Lung (tissue), 12 donors: ENCODE measurements around the gene FCRL6. TPM values are rescaled to one million over a fixed set of nuclear protein-coding genes. Genes with fewer than 3 reads are reported as not detected.

Source experiments
- ATAC-seq: fragments of 200-7000 bp; cut with Tn5 transposase; one replicate; pipeline ENCODE4 v1.9.1; 2020; ENCODE audit warnings: moderate number of reproducible peaks; ENCODE audit not compliant: insufficient read depth, low FRiP score
- DNase-seq, 3 donors: peaks; one replicate each; pipeline ENCODE4 v3.0.0-alpha.2; 2013 to 2017
- H3K27ac ChIP-seq, 2 donors: one replicate each; pipeline ENCODE4 v1.5.1; 2013; ENCODE audit warnings: mild to moderate bottlenecking in 2 of 2, moderate library complexity in 2 of 2, control low read depth in 1 of 2, inconsistent platforms in 1 of 2, low read depth in 1 of 2, low read length in 1 of 2
- H3K27me3 ChIP-seq, 3 donors: one replicate each; pipeline ENCODE4 v1.5.1; 2013; ENCODE audit warnings: low read length in 2 of 3; ENCODE audit not compliant: control insufficient read depth in 3 of 3, insufficient read depth in 3 of 3
- H3K36me3 ChIP-seq, 4 donors: one replicate each; pipeline ENCODE4 v1.5.1; 2013; ENCODE audit warnings: low read length in 4 of 4, mild to moderate bottlenecking in 1 of 4, moderate library complexity in 1 of 4; ENCODE audit not compliant: control insufficient read depth in 4 of 4, insufficient read depth in 4 of 4
- H3K4me1 ChIP-seq, 5 donors: one replicate each; pipeline ENCODE4 v1.5.1; 2013; ENCODE audit warnings: low read length in 5 of 5, mild to moderate bottlenecking in 2 of 5, moderate library complexity in 1 of 5; ENCODE audit not compliant: control insufficient read depth in 5 of 5, insufficient read depth in 5 of 5
- H3K4me3 ChIP-seq: one replicate; pipeline ENCODE4 v1.5.1; 2013; ENCODE audit warnings: mild to moderate bottlenecking, control low read depth, moderate library complexity
- H3K9ac ChIP-seq, 2 donors: one replicate each; pipeline ENCODE4 v1.5.1; 2013; ENCODE audit warnings: low read length in 2 of 2, control low read depth in 1 of 2; ENCODE audit not compliant: insufficient read depth in 1 of 2
- H3K9me3 ChIP-seq, 4 donors: one replicate each; pipeline ENCODE4 v1.5.1; 2013; ENCODE audit warnings: low read length in 3 of 4, mild to moderate bottlenecking in 1 of 4, moderate library complexity in 1 of 4; ENCODE audit not compliant: control insufficient read depth in 4 of 4, insufficient read depth in 3 of 4
- WGBS, 2 donors: extraction: QIAGEN DNeasy Blood & Tissue Kit; methylation state at CpG; one replicate each; pipeline ENCODE4 v1.1.7; 2013; 5-methylcytosine and 5-hydroxymethylcytosine counted together
- polyA plus RNA-seq, 2 donors: library from polyadenylated mRNA; stranded (reverse); fragments of 200-250 nt; gene quantifications; one replicate each; pipeline ENCODE4 v1.2.1, GENCODE V29; 2013
- total RNA-seq, 2 donors: library from RNA; depleted of rRNA in 1 of 2; stranded (reverse); fragments of >200 nt in 1 of 2; gene quantifications; one replicate each; pipeline ENCODE4 v1.2.1, GENCODE V29; 2014 to 2021
- TF ChIP-seq, protein P1 (sequence below): IDR thresholded peaks from 2 replicates; pipeline ENCODE4 v1.5.1; 2012; ENCODE audit warnings: mild to moderate bottlenecking; ENCODE audit errors: control extremely low read depth, extremely low read depth
- donor health status: control.
- donor health status: control.
- donor health status: Bipolar disorder and iron deficiency.
- donor health status: healthy.
- donor health status: DM: yes; HTN: yes; CAD: no.

The FCRL6 gene
- total and polyA plus RNA-seq, 4 donors, result 0.55 to 0.82 (median 0.71) TPM

DNA sequence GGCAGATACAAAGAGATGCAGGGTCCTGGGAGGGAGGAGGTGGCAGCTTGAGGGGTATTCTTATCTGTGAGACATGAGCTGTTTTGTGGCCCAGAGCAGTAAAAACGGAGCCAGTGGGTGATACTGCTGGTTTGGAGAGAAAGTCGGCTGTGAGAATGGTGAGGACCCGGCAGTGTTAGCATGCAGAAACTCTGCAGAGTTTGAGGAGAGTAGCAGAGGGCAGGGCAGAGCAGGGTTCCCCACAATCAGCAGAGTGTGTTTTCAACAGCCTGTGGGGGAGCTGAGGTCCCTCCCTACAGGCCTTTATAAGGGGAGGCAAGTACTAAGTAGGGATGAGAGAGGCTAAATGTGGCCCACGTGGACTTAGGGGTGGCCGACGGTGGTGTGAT is 24.9 kb downstream of the FCRL6 start:
- Histone ChIP-seq H3K4me3 (no peak overlapping the region), H3K27ac (peak overlapping the region in 1 of 2 donors; percentile 26), H3K36me3 (no peaks in the 10 kb centered on the region)

DNA sequence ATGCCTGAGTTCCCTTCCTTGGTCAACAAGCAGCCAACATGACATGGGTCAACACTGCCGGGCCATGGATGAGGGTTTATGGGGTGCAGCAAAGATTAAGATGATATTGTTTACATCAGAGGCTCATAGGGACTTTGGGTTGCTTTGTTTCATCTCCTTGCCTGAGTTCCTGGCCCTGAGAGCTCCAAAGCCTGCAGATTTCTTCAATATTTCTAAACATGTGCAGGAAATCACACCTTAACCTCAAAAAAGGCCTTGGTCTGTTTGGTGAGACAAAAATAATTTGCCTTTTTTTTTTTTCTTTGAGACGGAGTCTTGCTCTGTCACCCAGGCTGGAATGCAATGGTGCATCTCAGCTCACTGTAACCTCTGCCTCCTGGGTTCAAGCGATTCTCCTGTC is 25.4 kb downstream of the FCRL6 start:
- ATAC-seq, result no peak
- Histone ChIP-seq H3K27ac (peak overlapping the region in 1 of 2 donors; percentile 15), H3K9ac (no peak overlapping the region), H3K4me3 (no peak overlapping the region), H3K27me3 (peaks cover 0 to 2% (median 0%) of the 10 kb centered on the region in 3 donors), H3K36me3 (no peaks in the 10 kb centered on the region), H3K9me3 (no peaks in the 10 kb centered on the region), H3K4me1 (peaks cover 0 to 23% (median 0%) of the 10 kb centered on the region in 5 donors)
- WGBS, 2 donors, result 84 to 85% methylated on average over 3 of the region's 3 CpGs
- TF ChIP-seq, protein P1, sequence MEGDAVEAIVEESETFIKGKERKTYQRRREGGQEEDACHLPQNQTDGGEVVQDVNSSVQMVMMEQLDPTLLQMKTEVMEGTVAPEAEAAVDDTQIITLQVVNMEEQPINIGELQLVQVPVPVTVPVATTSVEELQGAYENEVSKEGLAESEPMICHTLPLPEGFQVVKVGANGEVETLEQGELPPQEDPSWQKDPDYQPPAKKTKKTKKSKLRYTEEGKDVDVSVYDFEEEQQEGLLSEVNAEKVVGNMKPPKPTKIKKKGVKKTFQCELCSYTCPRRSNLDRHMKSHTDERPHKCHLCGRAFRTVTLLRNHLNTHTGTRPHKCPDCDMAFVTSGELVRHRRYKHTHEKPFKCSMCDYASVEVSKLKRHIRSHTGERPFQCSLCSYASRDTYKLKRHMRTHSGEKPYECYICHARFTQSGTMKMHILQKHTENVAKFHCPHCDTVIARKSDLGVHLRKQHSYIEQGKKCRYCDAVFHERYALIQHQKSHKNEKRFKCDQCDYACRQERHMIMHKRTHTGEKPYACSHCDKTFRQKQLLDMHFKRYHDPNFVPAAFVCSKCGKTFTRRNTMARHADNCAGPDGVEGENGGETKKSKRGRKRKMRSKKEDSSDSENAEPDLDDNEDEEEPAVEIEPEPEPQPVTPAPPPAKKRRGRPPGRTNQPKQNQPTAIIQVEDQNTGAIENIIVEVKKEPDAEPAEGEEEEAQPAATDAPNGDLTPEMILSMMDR, result no peak
- no peak for DNase-seq

More for the DNA sequence above, 24.9 kb downstream of the FCRL6 start:
- peaks cover 0 to 4% (median 0%) of the 10 kb centered on the region in 3 donors for H3K27me3 ChIP-seq
- 86 to 92% methylated on average over 6 of the region's 6 CpGs for WGBS, 2 donors
- TF ChIP-seq, protein P1, result no peak
- no peak for DNase-seq
- ATAC-seq, result no peak
- H3K9ac ChIP-seq, result no peak overlapping the region
- peaks cover 0 to 23% (median 0%) of the 10 kb centered on the region in 5 donors for H3K4me1 ChIP-seq
- no peaks in the 10 kb centered on the region for H3K9me3 ChIP-seq

DNA sequence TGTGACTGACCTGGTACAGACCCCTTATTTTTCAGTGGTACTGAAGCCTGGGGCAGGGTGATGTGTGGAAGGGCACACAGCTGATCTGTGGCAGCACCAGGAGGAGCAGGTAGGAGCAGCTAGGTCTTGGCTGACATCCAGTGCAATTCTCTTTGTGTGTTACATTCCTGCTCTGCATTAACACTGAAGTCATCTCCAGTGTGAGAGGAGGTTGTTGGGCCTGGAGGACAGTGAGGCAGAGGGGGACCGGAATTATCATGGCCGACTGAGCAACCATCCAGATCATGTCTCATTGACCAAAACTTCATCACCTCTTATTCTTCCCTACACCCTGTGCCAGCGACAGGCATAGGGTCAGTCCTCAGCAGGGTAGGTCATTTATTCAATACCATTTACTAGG is 26.0 kb downstream of the FCRL6 start:
- Histone ChIP-seq H3K4me1 (peaks cover 0 to 23% (median 0%) of the 10 kb centered on the region in 5 donors), H3K27ac (no peak overlapping the region), H3K4me3 (no peak overlapping the region), H3K27me3 (no peaks in the 10 kb centered on the region), H3K9ac (no peak overlapping the region), H3K9me3 (no peaks in the 10 kb centered on the region), H3K36me3 (no peaks in the 10 kb centered on the region)
- DNase-seq (no peak), ATAC-seq (no peak)
- TF ChIP-seq, protein P1, result no peak
- 78 to 95% methylated on average over 3 of the region's 3 CpGs for WGBS, 2 donors

DNA sequence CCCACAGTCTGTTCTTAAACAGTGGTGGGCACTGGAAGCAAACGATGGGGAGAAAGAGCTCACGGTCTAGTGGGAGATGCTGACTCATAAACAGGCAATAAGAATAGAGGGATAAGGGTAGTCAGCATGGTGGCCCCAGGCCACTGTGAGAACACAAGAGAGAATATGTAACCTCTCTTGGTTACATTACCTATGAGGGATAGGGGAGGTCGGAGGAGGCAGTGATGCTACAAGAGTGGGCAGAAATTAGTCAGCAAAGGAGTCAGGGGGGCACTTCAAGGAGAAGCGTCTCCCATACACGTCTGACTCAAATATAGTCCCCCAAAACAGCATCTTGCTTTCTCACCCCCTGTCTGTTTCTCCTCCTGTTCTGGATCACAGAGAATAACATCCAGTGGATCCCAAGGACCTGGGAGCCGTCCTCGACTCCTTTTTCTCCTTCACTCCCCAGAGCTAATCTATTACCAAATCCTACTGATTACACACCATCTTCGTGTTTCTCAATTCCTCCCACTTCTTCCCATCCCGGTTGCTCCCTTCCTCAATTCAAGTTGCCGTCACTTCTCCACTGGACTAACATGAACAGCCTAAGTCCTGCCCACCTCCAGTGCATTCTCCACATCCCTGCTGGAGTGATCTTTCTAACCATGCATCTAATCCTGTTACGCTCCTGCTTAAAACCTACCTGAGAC is 26.6 kb downstream of the FCRL6 start:
- DNase-seq, result no peak
- Histone ChIP-seq H3K4me1 (peaks cover 0 to 23% (median 0%) of the 10 kb centered on the region in 5 donors), H3K36me3 (no peaks in the 10 kb centered on the region), H3K27me3 (no peaks in the 10 kb centered on the region), H3K4me3 (no peak overlapping the region), H3K9me3 (no peaks in the 10 kb centered on the region), H3K9ac (no peak overlapping the region), H3K27ac (no peak overlapping the region)
- ATAC-seq, result no peak
- TF ChIP-seq, protein P1, result no peak
- 62 to 77% methylated on average over 11 of the region's 11 CpGs for WGBS, 2 donors
